KBM-7 (cell line): ENCODE measurements around the gene QRFP.

Experiments
- DNase-seq: peaks from one replicate; pipeline ENCODE4 v3.0.0-alpha.2; 2015
- in situ Hi-C: fragments of 300-500 bp; cut with MboI; formaldehyde crosslinking; loops from 2 replicates; pipeline ENCODE4 v1.14.3; 2020; ENCODE audit warnings: low sequenced_read_pairs, low pct_unique_long_range_greater_than_20kb, mixed read lengths

Gene QRFP

DNA sequence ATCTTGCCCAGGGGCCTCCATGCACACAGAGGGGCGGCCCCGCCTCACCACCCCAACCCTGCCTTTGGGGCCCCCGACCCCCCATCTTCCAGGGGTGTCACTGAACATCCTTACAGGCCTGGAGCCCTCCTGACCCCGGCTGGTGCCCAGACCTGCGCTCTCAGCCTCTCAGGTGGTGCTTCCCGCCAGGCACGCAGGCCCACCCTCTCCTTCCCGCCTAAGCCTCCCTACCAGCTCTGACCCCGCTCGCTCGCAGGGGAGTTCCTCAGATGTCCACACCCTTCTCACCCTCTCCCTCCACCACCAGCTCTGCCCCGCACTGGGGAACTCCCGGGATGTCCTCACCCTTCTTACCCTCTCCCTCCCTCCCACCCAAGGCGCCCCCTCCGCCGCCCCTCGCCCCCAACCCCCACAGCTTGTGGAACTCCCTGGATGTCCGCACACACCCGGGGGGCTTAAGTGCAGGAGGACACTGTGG, 12.3 kb upstream of the QRFP start:
- in situ Hi-C loops: no loop called here
- no peak for DNase-seq

GRCh38 chr9:130908146-130908877, 11.7 kb upstream of the QRFP start:
- no peak for DNase-seq

DNA sequence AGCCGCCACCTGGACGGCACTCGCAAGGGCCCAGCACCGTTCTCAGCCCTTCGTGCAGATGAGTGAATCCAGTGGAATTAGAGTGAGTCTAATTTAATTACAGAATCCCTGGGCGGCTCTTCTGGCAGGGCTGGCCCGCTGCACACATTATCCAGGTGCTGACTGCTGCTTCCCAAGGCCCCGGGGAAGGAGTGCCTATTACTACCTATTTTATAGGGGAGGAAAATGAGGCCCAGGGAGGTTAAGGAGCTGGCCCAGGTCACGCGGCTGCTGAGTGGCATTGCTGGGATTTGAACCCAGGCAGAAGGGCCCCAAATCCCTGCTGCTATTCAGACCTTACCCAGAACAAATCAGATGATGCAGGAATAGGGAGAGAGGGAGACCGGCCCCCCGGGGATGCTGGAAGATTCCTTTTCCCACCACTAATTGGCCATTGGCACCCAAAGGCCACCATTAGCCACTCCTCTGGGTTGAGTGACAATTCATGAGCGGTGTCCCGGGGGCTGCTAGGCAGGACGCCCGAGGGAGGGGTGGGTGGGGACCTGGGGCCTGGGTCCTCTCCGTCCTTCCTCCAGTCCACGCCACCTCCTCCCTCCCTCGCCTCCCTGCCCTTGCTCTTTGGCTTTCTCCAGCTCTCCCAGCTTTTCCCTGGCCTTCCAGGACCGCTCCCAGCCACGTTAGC, 10.3 kb upstream of the QRFP start:
- in situ Hi-C loops: no loop called here
- no peak for DNase-seq

More at GRCh38 chr9:130908146-130908877, 11.7 kb upstream of the QRFP start:
- in situ Hi-C loops: no loop called here

GRCh38 chr9:130905902-130906734, 9.5 kb upstream of the QRFP start:
- no peak for DNase-seq
- in situ Hi-C loops: no loop called here

- in situ Hi-C loops: no loop called here
- DNase-seq: no peak
Measured at GRCh38 chr9:130905125-130905901, 8.7 kb upstream of the QRFP start.

DNA sequence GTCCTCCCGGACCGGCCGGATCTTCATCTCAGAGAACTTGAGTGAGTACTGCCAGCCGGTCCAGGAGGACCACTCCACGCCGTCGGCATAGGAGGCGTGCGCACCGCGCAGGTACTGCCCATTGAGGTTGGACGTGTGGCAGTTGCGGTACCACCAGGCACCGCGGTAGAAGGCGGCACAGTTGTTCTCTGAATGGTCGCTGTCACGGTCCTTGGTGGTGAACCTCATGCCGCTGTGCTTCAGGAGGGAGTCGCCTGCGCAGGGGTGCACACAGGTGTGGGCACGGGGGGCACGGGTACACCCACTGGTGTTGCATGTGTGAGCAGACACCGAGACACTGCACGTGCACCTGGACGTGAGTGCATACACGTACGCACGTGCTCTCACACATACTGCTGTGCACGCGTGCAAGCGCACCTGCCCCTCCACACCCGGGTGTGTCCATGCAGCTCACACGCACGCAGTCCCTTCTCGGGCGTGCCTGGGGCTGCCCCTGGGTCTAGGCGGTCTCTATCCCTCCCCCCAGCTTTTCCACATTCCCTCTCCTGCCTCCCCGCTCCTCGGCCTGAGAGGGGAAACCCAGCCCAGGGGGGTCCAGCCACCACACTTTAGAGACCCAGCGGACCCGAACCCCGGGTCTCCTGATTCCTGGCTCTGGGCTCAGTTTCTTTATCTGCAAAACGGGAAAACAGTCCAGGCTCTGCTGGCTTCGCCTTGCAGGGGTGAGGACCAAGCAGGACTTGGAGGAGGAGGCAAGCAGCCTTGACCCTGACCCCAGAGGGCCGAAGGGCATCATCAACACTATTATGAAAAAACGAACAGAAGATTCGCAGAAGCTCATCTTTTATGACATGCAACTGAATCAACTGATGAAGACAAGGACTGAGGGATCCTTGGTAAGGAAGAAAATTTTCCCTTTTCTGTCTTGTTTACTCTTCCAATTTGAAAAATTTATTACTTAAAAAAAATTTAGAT, 7.7 kb upstream of the QRFP start:
- DNase-seq: no peak
- in situ Hi-C loops: no loop called here

GRCh38 chr9:130903194-130904069, 6.8 kb upstream of the QRFP start:
- in situ Hi-C loops: no loop called here
- DNase-seq: no peak

DNA sequence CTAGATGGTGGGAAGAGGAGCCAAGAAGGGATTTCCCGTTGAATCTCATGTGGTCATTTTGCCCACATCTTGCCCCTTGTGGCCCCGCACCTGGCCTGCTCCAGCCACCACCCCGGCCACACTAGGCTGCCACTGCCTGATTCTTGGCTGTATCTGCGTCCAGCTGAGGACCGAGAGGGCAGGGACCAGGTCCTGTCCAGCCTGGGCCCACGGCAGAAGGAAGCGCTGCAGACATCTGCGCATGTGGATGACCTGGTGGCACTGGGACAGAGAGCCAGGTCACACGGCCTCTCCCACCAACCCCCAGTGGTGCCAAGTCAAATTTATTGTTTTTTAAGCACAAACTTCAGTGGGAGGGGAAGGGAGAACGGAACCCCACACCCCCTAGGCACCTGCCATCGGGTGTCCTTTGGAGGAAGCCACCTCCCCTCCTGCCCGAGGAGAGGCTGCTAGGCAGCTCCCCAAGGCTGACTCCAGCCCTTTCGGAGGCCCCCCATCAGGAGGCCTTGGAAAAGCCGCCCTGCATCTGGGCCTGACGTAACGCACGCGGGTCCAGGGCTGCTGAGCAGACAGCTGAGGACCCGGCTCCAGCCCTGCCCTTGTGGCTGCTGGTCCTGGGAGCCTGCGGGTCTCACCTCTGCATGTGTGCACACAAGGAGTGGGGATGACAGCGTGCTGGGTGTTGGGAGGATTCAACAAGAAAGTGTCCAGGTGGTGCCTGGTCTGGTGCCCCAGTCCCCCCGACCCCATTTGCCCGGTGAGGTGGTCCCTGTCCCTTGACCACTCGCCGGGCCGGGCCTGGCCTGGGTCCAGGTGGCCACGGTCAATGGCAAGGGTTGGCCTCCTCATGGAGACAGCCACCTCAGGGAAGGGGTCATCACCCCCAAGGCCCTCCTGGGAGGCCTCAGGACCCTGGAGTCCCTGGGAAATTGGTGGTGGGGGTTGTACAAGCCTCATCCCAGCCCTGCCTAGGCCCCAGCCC, 5.9 kb upstream of the QRFP start:
- in situ Hi-C loops: no loop called here

GRCh38 chr9:130901498-130902203, 5.0 kb upstream of the QRFP start:
- in situ Hi-C loops: no loop called here
- no peak for DNase-seq

More for the DNA sequence above, 5.9 kb upstream of the QRFP start:
- DNase-seq: no peak

DNA sequence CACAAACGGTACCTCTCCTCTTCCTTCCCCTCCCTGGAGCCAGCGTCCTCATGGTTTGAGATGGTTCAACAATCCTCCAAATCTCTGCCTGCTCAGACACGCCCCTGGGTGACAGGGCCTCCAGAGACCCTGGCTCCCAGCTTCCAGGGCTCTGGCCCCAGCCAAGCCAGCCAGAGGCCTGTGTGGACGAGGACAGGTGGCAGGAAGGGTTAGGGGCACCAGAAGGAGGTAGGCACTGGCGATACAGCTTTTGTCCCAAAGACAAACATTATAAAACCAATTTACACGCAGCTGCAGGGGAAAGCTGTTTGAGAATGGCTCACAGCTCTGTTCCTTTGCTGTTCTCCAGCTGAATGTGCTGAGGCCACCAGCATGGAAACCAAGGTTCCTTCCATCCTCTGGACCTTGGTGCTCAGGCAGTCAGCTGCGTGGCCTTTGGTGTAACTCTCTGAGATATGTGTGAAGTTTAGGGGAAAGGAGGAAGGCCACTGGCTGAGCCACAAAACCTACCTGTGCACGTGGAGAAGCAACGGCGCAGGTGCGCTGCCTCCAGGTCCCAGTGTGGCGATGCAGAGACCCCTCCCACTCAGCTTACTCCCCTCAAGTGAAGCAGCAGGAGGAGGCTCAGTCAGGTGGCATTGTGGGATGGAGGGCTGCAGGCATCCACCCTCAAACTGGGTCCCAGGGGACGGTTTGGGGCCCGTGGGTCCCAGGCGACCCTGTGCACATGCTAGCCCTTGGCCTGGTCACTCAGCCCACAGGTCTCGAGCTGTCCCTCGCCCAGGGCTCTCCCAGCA, 4.3 kb upstream of the QRFP start:
- DNase-seq: no peak
- in situ Hi-C loops: no loop called here

GRCh38 chr9:130899051-130899748, 2.6 kb upstream of the QRFP start:
- in situ Hi-C loops: no loop called here
- DNase-seq: no peak

DNA sequence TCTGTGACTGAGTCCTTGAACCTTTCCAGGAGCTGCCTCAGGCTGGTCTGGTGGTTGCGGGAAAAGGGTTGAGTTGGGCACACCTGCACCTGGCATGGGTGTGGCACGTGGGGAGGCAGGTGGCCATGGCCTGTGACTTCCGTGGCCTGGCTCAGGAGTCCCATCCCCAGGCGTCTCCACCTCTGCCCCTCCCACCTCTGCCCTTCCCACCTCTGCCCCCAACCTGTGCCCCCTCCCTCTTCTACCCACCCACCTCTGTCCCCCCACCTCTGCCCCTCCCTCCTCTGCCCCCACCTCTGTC, 1.9 kb upstream of the QRFP start:
- in situ Hi-C loops: no loop called here
- no peak for DNase-seq

DNA sequence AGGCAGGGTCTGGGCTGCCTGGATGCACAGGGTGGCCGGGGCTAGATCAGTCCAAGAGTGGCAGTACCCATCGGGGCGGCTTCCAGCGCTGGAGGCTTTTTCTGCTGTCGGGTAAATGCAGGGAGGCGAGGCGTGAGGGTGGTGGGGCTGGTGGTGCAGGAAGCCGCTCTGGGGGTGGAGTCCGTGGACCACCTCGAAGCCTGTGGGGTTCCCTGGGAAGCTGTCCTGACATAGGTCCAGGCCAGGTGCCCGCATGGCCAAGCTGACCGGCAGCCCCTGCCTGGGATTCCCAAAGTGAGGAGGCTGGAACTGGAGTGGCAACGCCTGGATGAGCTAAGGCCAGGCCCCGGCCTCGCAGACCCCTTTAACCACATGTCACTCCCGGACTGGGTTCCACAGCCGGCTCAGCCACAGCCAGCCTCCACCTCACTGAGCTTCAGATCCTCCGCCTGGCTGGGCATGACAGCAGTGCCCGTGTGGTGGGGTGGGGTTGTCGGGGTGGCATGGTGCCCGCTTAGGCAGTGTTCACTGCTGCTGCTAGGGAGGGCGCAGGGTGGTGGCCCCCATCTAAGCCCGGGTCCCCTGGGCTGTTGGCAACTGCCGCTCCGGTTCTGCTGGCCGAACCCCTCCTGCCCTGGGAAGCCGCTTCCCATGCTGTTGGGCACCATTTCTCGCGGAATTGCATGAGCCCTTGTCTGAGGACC, 1.4 kb upstream of the QRFP start:
- no peak for DNase-seq
- in situ Hi-C loops: no loop called here
